ENCODE data around the gene CHEK2.
"Not testable (repeated sequence)": the region's sequence is repeated elsewhere in the genome, so short reads cannot be mapped to it uniquely, and the experiment has no call there.

The CHEK2 gene

GRCh38 chr22:28689796-28690195 lies 51.8 kb downstream of the CHEK2 start:
- DNase-seq (ENCODE audit: low read depth): not testable (repeated sequence)

- DNase-seq (ENCODE audit: low read depth): not testable (repeated sequence)
Observed at GRCh38 chr22:28682966-28683365, 58.7 kb downstream of the CHEK2 start.

GRCh38 chr22:28680813-28681490 lies 60.7 kb downstream of the CHEK2 start:
- DNase-seq (ENCODE audit: low read depth): not testable (repeated sequence)

GRCh38 chr22:28679611-28680287 lies 61.9 kb downstream of the CHEK2 start, which contains the start of gene TTC28:
Gene TTC28 (minus strand): TSS chr22:28679840. CDS start chr22:28679723, 117 bp downstream.
- DNase-seq (ENCODE audit: low read depth): peak; percentile 56

- DNase-seq (ENCODE audit: low read depth): not testable (repeated sequence)
Observed at GRCh38 chr22:28678778-28679610, 62.6 kb downstream of the CHEK2 start.

- DNase-seq (ENCODE audit: low read depth): not testable (repeated sequence)
Observed at GRCh38 chr22:28678170-28678569, 63.5 kb downstream of the CHEK2 start.

GRCh38 chr22:28674121-28674563 lies 67.5 kb downstream of the CHEK2 start:
- no peak for DNase-seq (ENCODE audit: low read depth)

- DNase-seq (ENCODE audit: low read depth): no peak
Observed at GRCh38 chr22:28670756-28671155, 70.9 kb downstream of the CHEK2 start.

- peak; percentile 52 for DNase-seq (ENCODE audit: low read depth)
Observed at GRCh38 chr22:28670161-28670560, 71.5 kb downstream of the CHEK2 start.

GRCh38 chr22:28669387-28669786 lies 72.2 kb downstream of the CHEK2 start:
- DNase-seq (ENCODE audit: low read depth): no peak

- DNase-seq (ENCODE audit: low read depth): not testable (repeated sequence)
Observed at GRCh38 chr22:28663569-28663942, 78.1 kb downstream of the CHEK2 start.

GRCh38 chr22:28658448-28658847 lies 83.2 kb downstream of the CHEK2 start:
- DNase-seq (ENCODE audit: low read depth): no peak

- DNase-seq (ENCODE audit: low read depth): no peak
Observed at GRCh38 chr22:28656181-28656580, 85.4 kb downstream of the CHEK2 start.

- DNase-seq (ENCODE audit: low read depth): no peak
Observed at GRCh38 chr22:28650463-28650862, 91.2 kb downstream of the CHEK2 start.

GRCh38 chr22:28648792-28649191 lies 92.8 kb downstream of the CHEK2 start:
- DNase-seq (ENCODE audit: low read depth): no peak

GRCh38 chr22:28647216-28647615 lies 94.4 kb downstream of the CHEK2 start:
- no peak for DNase-seq (ENCODE audit: low read depth)

GRCh38 chr22:28639321-28639720 lies 102.3 kb downstream of the CHEK2 start:
- no peak for DNase-seq (ENCODE audit: low read depth)

Data from GM04504 (cell line).